ENCODE data around the gene KCNT1.

KCNT1 gene

GRCh38 chr9:135728436-135729110 is 26.6 kb downstream of the KCNT1 start:
- DNase-seq = no peak

- DNase-seq = no peak
Observed at GRCh38 chr9:135729480-135729879, 27.5 kb downstream of the KCNT1 start.

DNA sequence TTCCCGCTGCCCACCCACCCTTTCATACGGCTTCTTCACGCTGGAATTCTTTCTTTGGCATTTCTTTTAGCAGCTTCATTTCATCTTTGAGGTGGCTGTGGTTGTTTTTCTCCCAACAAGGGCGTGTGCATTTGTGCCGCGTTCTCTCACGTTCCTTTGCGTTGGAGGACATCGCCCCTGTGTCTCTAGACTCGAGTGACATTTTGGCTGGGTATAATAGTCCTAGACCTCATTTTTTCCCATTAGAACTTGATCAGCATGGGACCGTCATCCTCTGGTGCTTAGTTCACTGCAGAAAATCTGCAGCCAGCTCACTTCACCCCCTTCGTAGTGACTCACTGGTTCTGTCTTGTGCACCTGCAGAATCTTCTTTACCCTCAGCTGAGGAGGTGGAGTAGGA is 29.5 kb downstream of the KCNT1 start:
- DNase-seq = no peak

GRCh38 chr9:135732569-135733257 is 30.7 kb downstream of the KCNT1 start:
- no peak for DNase-seq

DNA sequence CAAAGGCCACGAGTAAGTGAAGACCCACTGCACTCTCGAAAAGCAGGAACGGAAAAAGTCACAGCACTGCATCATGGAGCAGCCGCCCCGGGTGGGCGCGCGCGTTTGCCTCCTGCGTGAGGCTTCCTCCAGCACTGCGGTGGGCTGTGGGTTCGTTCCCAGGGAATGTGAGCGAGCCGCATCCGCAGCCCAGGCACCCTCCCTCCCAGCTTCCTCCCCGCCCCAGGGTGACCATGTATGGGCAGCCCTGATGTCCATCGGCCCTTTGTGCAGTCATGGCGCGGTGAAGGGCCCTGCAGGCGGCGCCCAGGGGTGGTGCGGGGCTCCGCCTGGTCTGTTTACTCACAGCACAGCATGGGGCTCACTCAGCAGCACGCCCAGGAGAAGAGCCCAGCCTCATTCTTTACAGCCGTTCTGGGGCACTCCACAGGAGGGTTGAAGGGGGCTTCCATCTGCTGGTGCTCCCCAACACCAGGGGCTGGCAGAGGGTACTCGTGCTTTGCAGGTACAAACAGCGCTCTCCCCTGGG is 32.7 kb downstream of the KCNT1 start:
- DNase-seq = no peak

DNA sequence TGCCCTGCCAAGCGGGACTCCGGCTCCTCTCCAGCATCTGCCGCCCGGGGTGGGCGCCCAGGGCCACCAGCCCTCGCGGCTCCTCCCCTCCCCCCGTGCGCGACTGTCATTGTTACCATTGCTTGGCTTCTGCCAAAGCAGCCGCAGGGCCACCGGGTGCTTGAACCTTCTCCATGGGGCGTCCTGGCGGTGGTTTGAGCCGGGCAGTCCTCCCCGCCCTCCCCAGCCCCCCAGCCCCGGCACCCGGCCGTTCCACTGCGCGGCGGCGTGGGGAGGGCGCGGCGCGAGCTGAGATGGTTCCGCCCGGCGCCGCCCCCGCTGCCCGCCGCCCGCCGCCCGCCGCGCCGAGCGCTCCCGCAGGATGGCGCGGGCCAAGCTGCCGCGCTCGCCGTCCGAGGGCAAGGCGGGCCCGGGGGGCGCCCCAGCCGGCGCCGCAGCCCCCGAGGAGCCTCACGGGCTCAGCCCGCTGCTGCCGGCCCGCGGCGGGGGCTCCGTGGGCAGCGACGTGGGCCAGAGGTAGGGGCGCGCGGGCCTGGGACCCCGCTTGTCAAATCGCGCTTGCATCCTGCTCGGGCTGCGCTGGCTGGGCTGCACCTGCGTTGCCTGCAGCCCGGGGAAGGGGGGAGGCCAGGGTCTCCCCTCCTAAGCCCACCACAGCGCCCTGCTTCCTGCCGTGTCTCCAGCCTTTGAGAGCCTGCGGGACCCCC is 34.4 kb downstream of the KCNT1 start:
- DNase-seq = no peak

DNA sequence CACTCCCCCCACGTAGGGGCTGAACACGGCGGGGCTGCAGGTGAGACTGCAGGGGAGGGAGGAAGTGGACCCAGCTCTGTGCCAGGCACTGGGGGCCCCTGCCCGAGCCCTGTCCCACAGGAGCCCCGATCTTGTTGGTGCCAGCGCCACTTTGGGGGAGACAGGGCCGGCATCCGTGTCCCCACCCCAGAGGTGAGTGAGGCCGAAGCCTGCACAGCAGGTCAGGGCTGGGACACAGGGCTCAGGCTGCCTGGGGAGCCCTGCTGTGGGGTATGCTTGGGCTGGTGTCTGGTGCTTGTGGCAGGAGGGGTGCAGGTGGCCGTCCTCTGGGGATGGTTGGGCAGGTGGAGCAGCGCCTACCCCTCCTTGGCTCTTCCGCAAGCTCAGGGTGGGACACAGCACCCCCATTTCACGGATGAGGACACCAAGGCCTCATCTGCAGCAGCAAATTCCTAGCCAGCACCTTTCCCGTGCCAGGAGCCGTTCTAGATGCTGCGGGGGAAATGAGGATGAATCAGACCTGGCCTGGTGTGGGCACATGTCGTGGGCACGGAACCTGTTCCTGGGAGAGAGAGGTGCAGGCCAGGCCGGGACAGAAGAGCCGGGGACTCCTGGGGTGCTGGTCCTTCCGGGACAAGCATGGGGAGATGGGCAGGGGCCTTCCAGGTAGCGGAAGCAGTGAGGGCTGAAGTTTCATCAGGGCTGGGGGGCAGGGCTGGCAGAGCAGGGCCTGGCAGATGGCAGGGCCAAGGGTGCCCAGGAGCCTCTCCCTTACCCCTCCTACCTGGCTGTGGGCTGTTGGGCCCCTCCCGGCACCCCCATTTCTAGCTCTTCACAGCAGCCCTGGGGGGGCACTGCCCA is 35.2 kb downstream of the KCNT1 start:
- DNase-seq = no peak

GRCh38 chr9:135737840-135738521 is 36.0 kb downstream of the KCNT1 start:
- DNase-seq = no peak

- no peak for DNase-seq
Observed at GRCh38 chr9:135739271-135740220, 37.6 kb downstream of the KCNT1 start.

- DNase-seq = no peak
Observed at GRCh38 chr9:135741276-135742219, 39.6 kb downstream of the KCNT1 start.

- no peak for DNase-seq
Observed at GRCh38 chr9:135743021-135743420, 41.0 kb downstream of the KCNT1 start.

DNA sequence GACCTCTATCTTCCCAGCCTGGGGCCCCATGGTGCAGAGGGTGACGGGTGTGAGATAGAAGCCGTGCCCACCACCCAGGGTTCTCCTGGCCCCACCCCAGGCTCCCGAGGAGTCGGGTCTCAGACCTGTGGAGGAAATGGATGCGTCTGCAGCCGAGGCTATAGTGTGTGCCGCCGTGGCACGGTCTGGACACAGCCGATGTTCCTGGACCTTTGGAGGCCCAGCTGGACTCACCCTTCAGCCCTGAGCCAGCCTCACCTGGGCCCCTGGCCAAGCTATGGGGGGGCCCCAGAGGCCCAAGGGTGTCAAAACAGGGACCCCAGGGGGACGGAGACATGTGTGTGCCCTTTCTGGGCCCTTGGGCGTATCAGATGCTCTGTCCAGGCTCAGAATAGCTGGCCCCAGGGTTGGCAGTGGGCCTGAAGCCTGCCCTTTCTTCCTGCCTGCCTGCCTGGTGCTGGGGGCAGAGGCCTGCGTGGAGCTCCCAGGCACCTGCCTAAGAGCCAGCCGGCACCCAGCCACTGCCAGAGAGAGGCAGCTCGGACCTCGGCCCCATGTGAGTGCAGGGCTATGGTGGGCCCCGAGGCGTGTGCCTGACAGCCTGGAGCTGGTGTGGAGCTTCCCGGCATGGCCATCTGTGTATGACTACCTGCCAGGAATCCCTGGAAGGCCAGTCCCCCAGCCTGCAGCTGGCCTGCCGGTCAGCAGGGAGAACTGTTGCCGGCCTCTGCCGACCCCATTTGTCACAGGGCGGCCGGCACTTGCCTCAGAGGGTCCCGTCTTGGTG is 41.8 kb downstream of the KCNT1 start:
- DNase-seq = no peak

DNA sequence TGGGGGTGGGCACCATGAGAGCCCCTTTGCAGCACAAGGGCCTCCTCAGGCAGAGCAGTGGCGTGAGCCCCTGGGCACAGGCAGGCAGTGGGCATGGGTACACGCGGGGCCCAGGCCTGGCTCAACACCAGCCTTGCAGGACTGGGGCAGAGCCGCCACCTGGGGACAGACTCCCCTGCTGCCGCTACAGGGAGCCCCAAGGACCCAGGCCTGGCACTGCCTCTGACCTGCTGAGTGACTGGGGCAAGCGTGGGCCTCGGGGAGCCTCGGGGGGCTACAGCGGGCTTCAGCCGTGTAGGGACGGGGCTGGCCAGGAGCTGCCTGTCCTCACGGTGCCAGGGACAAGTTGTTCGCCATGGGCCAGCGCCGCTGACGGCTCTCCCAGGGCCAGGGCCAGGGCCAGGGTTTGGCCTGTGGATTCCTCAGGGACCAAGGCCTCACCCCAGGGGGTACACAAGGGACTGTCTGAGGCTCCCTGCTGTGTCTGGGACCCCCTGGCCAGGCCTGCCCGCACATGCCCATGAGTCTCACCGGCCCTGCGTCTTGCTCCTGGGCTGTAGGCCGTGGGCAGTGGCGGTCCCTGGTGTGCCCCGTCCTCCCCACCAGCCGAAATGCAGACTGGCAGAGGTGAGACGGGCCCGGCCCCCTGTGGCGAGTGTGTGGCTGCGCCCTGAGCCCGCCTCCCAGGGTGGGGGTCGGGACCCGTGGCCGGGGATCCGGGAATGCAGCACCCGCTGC is 42.5 kb downstream of the KCNT1 start:
- no peak for DNase-seq

DNA sequence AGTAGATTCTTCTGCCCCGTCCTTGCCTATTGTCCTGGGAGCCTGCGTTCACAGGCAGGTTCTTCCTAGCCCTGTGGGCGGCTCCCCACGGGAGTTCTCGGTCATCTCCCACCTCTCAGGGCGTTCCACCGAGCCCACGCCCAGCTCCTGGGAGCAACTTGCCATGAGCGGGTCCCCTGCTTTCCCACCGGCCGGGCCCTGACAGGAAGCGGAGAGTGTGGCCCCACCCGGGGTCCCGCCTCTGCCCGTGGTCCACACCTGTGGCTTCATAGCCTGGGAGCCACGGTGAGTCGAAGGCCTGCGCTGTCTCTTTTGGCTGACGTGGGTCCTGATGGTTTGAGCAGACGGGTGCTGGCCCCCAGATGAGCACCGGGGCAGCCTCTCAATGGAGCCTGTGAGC is 43.2 kb downstream of the KCNT1 start:
- DNase-seq = no peak

DNA sequence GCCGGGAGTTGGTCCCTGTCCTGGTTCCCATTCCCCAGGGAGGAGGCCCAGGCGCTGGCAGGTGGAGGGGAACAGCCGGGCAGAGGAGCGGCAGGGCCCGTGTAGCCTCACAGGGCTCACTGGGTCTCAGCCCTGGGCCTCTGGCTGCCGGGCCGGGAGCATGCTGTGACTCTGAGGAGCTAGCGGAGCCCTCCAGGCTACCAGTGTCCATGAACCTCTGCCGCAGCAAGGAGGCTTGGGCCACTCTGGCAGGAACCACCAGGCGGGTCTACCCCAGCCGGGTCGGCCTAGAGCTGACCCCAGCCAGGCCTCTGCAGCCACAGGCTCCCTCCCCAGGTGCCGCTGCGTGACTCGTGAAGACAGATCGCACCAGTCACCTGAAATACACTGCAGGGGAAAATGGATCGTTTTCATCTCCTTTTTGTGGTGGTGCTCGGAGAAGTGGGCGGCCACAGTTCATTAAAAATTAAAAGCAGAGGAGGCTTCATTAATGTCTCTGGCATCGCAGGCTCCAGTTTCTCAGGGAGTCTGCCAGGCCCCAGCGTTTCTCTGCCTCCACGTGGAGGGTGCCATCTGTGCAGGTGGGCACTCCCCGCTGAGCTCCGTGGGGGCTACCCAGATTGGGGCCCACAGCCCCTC is 43.8 kb downstream of the KCNT1 start:
- no peak for DNase-seq

DNA sequence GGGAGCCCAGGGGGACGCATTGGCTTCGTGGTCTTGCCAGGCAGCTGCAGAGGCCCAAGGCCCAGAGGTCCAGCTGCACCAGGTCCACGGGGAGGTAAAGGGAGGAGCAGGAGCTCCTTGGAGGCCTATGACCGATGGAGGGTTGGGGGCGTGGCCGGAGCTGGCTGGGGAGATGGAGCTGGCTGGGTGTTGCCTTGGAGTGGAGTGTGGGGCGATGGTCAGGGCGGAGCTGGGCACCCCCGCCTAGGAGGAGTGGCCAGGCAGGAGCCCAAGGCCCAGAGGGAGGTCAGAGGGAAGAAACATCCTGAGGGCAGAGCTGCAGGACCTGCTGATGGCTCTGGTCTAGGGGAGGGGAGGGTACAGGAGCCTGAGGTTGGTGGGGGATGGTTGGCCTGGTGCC is 44.6 kb downstream of the KCNT1 start:
- no peak for DNase-seq

- no peak for DNase-seq
Observed at GRCh38 chr9:135747311-135747710, 45.3 kb downstream of the KCNT1 start.

- DNase-seq = no peak
Observed at GRCh38 chr9:135748676-135749075, 46.7 kb downstream of the KCNT1 start.
